GM18858 (cell line): ENCODE data around the gene CHST12.
"Not testable (repeated sequence)": the region's sequence is repeated elsewhere in the genome, so short reads cannot be mapped to it uniquely, and the experiment has no call there.

Experiments
- ATAC-seq: cut with Tn5 transposase; IDR thresholded peaks from one replicate; pipeline ENCODE4 v1.9.1; 2021; ENCODE audit not compliant: unreplicated experiment

Gene CHST12

GRCh38 chr7:2460188-2460587 is 56.8 kb downstream of the CHST12 start:
- no peak for ATAC-seq

GRCh38 chr7:2460641-2461040 is 57.2 kb downstream of the CHST12 start:
- no peak for ATAC-seq

GRCh38 chr7:2461268-2462026 is 58.0 kb downstream of the CHST12 start:
- no peak for ATAC-seq

GRCh38 chr7:2462731-2463130 is 59.3 kb downstream of the CHST12 start:
- no peak for ATAC-seq

GRCh38 chr7:2465928-2466327 is 62.5 kb downstream of the CHST12 start:
- no peak for ATAC-seq

- no peak for ATAC-seq
Observed at GRCh38 chr7:2466675-2467074, 63.3 kb downstream of the CHST12 start.

- ATAC-seq, result no peak
Observed at GRCh38 chr7:2468227-2468626, 64.8 kb downstream of the CHST12 start.

GRCh38 chr7:2469460-2470203 is 66.2 kb downstream of the CHST12 start:
- ATAC-seq, result not testable (repeated sequence)

- no peak for ATAC-seq
Observed at GRCh38 chr7:2470204-2471021, 67.0 kb downstream of the CHST12 start.

- no peak for ATAC-seq
Observed at GRCh38 chr7:2471022-2471329, 67.6 kb downstream of the CHST12 start.

- no peak for ATAC-seq
Observed at GRCh38 chr7:2471396-2471795, 68.0 kb downstream of the CHST12 start.

GRCh38 chr7:2472739-2473138 is 69.3 kb downstream of the CHST12 start:
- ATAC-seq, result no peak

GRCh38 chr7:2473496-2474180 is 70.2 kb downstream of the CHST12 start:
- no peak for ATAC-seq

- ATAC-seq, result no peak
Observed at GRCh38 chr7:2474224-2474623, 70.8 kb downstream of the CHST12 start.

- ATAC-seq, result no peak
Observed at GRCh38 chr7:2474813-2475677, 71.6 kb downstream of the CHST12 start.

GRCh38 chr7:2475678-2476015 is 72.2 kb downstream of the CHST12 start:
- ATAC-seq, result no peak

GRCh38 chr7:2476298-2476697 is 72.9 kb downstream of the CHST12 start, which contains the start of gene GRIFIN:
GRIFIN (minus strand) TSS chr7:2476398; CDS start chr7:2476383, 15 bp downstream.
- ATAC-seq, result no peak

- no peak for ATAC-seq
Observed at GRCh38 chr7:2476776-2477446, 73.5 kb downstream of the CHST12 start.
